ENCODE results near the gene TMPRSS12.

GRCh38 chr12:50914872-50915484 lies 72.3 kb downstream of the TMPRSS12 start:
- TF ChIP-seq, protein P1, sequence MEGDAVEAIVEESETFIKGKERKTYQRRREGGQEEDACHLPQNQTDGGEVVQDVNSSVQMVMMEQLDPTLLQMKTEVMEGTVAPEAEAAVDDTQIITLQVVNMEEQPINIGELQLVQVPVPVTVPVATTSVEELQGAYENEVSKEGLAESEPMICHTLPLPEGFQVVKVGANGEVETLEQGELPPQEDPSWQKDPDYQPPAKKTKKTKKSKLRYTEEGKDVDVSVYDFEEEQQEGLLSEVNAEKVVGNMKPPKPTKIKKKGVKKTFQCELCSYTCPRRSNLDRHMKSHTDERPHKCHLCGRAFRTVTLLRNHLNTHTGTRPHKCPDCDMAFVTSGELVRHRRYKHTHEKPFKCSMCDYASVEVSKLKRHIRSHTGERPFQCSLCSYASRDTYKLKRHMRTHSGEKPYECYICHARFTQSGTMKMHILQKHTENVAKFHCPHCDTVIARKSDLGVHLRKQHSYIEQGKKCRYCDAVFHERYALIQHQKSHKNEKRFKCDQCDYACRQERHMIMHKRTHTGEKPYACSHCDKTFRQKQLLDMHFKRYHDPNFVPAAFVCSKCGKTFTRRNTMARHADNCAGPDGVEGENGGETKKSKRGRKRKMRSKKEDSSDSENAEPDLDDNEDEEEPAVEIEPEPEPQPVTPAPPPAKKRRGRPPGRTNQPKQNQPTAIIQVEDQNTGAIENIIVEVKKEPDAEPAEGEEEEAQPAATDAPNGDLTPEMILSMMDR (IDR thresholded peaks at IDR 0.05), result no peak
- TF ChIP-seq POLR2A (IDR thresholded peaks at IDR 0.05), result no peak
